ENCODE data around the gene RBMS1.

GRCh38 chr2:160267022-160267421, 226.6 kb downstream of the RBMS1 start:
- TF ChIP-seq EZH2 (IDR thresholded peaks at IDR 0.05; ENCODE audit: low read length, unreplicated experiment), result no peak
- TF ChIP-seq CTCF (conservative IDR thresholded peaks at IDR 0.05; ENCODE audit: low read depth, low read length), result no peak
- TF ChIP-seq EZH2phosphoT487 (IDR thresholded peaks at IDR 0.05; ENCODE audit: borderline replicate concordance, low read length), result no peak
